Mesodermal cell (in vitro differentiated cells): ENCODE data around the gene EEF2K. TPM values are rescaled to one million over a fixed set of nuclear protein-coding genes. Genes with fewer than 3 reads are reported as not detected.
A peak's percentile ranks its signal among the peaks of the same experiment; 100 is the strongest.
"Not testable (repeated sequence)": the region's sequence is repeated elsewhere in the genome, so short reads cannot be mapped to it uniquely, and the experiment has no call there.

Experiments used
- H3K27ac ChIP-seq: 2 replicates; pipeline ENCODE4 v1.7.0; 2013; ENCODE audit warnings: mild to moderate bottlenecking, low read depth, low read length, moderate library complexity; ENCODE audit not compliant: severe bottlenecking
- H3K36me3 ChIP-seq: 2 replicates; pipeline ENCODE4 v1.7.1; 2013; ENCODE audit warnings: mild to moderate bottlenecking, low read length, moderate library complexity; ENCODE audit not compliant: control insufficient read depth, insufficient read depth
- H3K4me1 ChIP-seq: one replicate; pipeline ENCODE4 v1.7.1; 2013; ENCODE audit warnings: mild to moderate bottlenecking, low read length; ENCODE audit not compliant: insufficient read depth, control insufficient read depth, poor library complexity, severe bottlenecking
- H3K4me3 ChIP-seq: 2 replicates; pipeline ENCODE4 v1.7.0; 2013; ENCODE audit warnings: low read length, control low read depth, mild to moderate bottlenecking; ENCODE audit not compliant: insufficient read depth, poor library complexity, severe bottlenecking; ENCODE audit errors: extremely low read depth
- H3K9me3 ChIP-seq: 2 replicates; pipeline ENCODE4 v1.7.1; 2013; ENCODE audit warnings: mild to moderate bottlenecking, low read length, moderate library complexity; ENCODE audit not compliant: control insufficient read depth
- WGBS, 2 experiments: methylation state at CpG; one replicate each; pipeline ENCODE4 v1.1.5; 2013; ENCODE audit warnings: missing lambda C conversion rate in 2 of 2; ENCODE audit not compliant: insufficient coverage in 2 of 2; 5-methylcytosine and 5-hydroxymethylcytosine counted together
- polyA plus RNA-seq, 2 experiments: library from polyadenylated mRNA; stranded (reverse); fragments of 50-300 nt; gene quantifications; one replicate each; pipeline ENCODE4 v1.2.3, GENCODE V29; 2013

EEF2K gene
- polyA plus RNA-seq (2013, experiment 1 of 2) = 9.4 TPM
- 8.9 TPM for polyA plus RNA-seq (2013, experiment 2 of 2)

DNA sequence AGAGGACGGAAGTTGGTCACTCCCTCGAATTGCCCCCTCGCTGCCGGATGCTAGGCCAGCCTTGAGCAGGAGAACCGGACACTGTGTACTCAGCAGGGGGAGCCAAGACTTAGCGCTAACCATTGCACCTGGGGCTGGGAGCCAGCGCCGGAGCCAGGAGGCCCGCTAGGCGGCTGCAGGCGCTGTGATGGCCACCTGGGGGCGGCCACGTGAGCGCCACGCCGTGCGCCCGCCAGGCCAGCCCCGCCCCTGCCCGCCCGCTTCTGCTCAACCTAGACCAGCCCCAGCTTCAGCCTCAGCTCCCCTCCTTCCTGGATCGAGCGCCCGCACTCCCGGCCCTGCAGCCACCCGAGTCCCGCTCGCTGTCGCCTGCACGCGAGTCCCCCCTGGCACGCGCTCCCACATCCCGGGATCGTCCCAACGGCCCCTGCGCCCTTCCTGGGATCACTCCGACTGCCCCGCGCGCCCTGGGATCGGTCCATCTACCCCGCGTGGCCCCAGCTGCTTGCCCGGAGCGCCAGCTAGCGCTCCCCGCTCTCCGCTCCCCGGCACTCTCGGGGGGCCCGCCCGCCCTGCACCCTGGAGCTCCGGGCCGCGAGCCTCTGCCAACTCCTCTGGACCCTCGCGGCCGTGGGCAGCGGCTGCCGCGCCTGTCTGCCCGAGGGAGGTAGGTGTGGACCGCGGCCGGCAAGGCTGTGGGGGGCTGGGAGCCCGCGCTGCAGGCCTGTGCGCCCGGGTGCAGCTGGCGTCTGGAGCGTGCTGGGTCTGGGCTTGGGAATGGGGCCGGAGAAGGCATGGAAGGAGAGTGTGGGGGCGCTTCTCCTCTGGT, at the start of gene EEF2K:
TSS of gene EEF2K (plus strand) at position 266 of the 829 bp plus-strand sequence. CDS start 19,452 bp downstream, outside the sequence.
- H3K4me1 ChIP-seq = no peaks in the 10 kb centered on the region
- peaks cover 7% of the 10 kb centered on the region for H3K36me3 ChIP-seq
- peak within 1 kb of the TSS; percentile 84 for H3K4me3 ChIP-seq
- peak within 1 kb of the TSS; percentile 44 for H3K27ac ChIP-seq
- 0 to 1% methylated on average over 50 to 60 of the region's 74 CpGs for WGBS, 2 experiments
- H3K9me3 ChIP-seq = peaks cover 6% of the 10 kb centered on the region

DNA sequence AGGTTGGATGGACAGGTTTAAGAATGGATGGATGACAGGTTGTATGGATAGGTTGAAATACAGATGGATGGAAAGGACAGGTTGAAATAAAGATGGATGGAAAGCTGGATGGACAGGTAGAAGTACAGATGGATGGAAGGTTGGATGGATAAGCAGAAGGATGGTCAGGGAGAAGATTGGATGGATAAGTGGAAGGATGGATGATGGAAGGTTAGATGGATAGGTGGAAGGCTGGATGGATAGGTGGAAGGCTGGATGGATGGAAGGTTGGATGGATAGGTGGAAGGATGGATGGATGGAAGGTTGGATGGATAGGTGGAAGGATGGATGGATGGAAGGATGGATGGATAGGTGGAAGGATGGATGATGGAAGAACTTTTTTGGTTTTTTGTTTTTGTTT, 44.7 kb upstream of the EEF2K start:
- Histone ChIP-seq H3K36me3 (no peaks in the 10 kb centered on the region), H3K9me3 (no peaks in the 10 kb centered on the region), H3K4me1 (no peaks in the 10 kb centered on the region), H3K27ac (no peak overlapping the region), H3K4me3 (no peak overlapping the region)

DNA sequence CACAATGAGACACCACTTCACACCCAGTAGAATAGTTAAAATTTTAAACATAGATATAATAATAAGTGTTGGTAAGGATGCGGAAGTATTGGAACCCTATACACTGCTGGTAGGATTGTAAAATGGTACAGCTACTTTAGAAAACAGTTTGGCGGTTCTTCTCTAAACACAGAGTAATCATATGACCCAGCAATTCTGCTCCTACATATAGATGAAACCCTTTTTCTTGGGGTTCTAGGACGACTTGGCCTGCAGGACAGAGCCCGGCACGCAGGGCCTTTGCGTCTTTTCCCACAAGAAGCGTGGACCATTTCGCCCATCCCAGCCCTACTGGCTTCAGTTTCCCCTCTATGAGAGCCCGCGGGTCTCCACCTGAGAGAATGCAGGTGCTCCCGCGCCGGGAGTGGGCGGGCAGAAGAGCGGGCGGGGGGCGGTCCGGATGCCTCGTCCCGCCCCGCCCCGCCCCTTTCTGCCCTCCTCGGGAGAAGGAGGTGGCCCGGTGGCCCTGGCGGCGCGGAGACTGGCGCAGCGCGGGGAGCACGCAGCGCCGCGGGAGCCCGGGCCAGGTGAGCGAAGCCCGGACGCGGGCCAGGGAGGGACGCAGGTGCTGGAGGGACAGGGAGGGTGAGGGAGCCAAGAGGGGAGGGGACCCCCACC, 44.0 kb upstream of the EEF2K start, which contains the start of gene SDR42E2:
TSS of gene SDR42E2 (plus strand) at position 508 of the 657 bp plus-strand sequence. CDS start 3,077 bp downstream, outside the sequence.
- no peak within 1 kb of the TSS for H3K27ac ChIP-seq
- H3K36me3 ChIP-seq = no peaks in the 10 kb centered on the region
- H3K9me3 ChIP-seq = no peaks in the 10 kb centered on the region
- no peaks in the 10 kb centered on the region for H3K4me1 ChIP-seq
- WGBS, 2 experiments = 1 to 8% methylated on average over 23 to 25 of the region's 40 CpGs
- no peak within 1 kb of the TSS for H3K4me3 ChIP-seq

DNA sequence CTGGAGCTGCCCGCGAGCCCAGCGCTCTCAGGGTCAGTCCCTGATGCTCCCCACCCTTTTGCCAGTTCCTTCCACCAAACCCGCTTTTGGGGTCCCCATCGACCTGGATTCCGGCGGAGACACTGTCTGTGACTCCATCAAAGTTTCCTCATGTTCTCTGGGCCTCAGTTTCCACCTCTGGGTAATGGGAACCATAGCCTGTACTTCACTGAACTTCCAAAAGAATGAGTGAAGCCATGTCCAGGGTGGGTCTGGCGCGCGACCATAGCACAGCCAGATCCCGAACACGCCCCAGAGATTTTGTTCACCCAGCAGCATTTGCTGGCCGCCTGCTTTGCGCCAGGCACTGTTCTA, 43.4 kb upstream of the EEF2K start:
- H3K36me3 ChIP-seq = no peaks in the 10 kb centered on the region
- H3K27ac ChIP-seq = no peak overlapping the region
- no peaks in the 10 kb centered on the region for H3K9me3 ChIP-seq
- no peak overlapping the region for H3K4me3 ChIP-seq
- 46% methylated on average over 13 of the region's 14 CpGs for whole genome bisulfite sequencing, 2 experiments
- H3K4me1 ChIP-seq = no peaks in the 10 kb centered on the region

DNA sequence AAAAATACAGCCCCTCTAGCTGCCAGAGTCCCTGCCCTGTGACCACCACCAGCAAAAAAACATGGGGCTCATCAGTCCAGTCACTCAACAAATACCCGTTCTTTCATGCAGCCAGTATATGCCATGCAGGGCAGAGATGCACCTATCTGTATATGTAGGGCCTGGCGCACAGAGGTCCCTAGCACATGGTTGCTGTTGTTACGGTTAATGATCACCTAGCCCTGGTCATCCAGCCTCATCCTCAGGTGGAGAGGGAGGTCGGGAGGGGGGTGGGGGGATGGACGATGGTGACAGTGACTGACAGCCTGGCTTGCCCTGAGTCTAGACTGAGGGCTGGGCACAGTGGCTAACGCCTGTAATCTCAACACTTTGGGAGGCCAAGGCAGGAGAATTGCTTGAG, 42.3 kb upstream of the EEF2K start:
- no peaks in the 10 kb centered on the region for H3K36me3 ChIP-seq
- no peaks in the 10 kb centered on the region for H3K9me3 ChIP-seq
- 87 to 88% methylated on average over 4 to 5 of the region's 6 CpGs for WGBS, 2 experiments
- H3K4me1 ChIP-seq = no peaks in the 10 kb centered on the region
- no peak overlapping the region for H3K27ac ChIP-seq
- H3K4me3 ChIP-seq = no peak overlapping the region

DNA sequence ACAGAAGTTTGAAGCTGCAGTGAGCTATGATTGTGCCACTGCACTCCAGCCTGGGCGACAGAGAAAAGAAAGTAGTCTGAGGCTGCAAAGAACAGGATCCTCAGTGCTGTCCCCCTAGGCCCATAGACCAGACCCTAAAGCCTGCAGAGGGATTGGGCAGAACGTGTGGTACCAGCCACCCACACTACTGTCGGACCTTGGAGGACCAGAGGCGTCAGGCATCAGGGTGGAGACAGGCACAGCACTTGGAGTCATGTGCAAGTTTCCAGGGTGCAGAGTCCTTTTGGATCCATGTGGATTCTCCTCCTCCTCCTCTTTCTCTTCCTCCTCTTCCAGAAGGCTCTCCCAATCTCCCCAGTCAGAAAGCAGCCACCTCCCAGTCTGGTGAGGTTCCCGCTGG, 41.6 kb upstream of the EEF2K start:
- 82 to 84% methylated on average over 4 to 5 of the region's 5 CpGs for WGBS, 2 experiments
- H3K27ac ChIP-seq = no peak overlapping the region
- no peaks in the 10 kb centered on the region for H3K4me1 ChIP-seq

DNA sequence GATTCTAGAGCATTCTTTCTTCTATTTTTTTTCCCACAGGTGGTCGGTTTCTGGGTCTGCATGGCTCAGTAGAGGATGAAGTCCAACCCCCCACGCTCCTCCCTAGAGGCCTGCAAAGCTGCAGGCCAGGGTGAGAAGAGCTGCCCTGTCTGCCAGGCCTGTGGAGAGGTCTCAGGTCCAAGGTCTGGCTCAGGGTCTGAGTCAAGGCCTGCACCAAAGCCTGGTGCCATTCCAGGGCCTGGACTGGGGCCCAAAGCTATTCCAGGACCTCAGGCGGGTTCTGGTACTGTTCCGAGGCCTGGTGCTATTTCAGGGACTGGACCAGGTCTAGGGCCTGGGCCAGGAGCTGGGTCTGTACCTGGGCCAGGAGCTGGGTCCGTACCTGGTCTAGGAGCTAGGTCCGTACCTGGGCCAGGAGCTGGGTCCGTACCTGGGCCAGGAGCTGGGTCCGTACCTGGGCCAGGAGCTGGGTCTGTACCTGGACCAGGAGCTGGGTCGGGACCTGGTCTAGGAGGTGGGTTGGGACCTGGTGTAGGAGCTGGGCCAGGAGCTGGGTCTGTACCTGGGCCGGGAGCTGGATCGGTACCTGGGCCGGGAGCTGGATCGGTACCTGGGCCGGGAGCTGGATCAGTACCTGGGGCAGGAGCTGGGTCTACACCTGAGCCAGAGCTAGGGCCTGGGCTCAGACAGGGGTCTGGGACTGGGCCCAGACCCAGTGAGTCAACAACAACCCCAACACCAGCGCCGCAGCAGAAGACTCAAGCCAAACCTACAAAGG, 40.4 kb upstream of the EEF2K start:
- H3K27ac ChIP-seq = no peak overlapping the region
- no peaks in the 10 kb centered on the region for H3K4me1 ChIP-seq
- H3K36me3 ChIP-seq = no peaks in the 10 kb centered on the region
- H3K9me3 ChIP-seq = no peaks in the 10 kb centered on the region
- H3K4me3 ChIP-seq = no peak overlapping the region
- 86 to 90% methylated on average over 12 to 13 of the region's 16 CpGs for WGBS, 2 experiments

More for the DNA sequence above, 41.6 kb upstream of the EEF2K start:
- H3K36me3 ChIP-seq = no peaks in the 10 kb centered on the region
- H3K9me3 ChIP-seq = no peaks in the 10 kb centered on the region
- no peak overlapping the region for H3K4me3 ChIP-seq

DNA sequence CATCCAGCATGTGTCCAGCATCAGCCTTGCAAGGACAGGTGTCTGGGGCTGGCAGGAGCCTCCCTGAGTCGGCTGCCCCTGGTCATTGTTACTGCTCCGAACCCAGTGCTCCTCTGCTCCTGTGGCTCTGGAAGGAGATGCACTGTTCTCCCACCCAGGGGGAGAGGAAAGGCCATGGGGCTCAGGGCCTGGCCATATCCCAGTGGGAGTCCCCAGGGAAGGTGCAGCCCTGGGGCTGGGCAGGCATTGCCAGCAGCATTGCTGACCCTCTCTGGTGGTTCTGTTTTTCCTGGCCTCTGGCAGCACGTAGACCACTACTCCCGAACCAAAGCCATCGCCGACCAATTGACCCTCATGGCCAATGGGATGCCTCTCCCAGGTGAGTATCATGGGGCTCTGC, 34.1 kb upstream of the EEF2K start:
- H3K36me3 ChIP-seq = no peaks in the 10 kb centered on the region
- no peak overlapping the region for H3K27ac ChIP-seq
- WGBS, 2 experiments = 90 to 91% methylated on average over 6 of the region's 6 CpGs
- H3K4me1 ChIP-seq = no peaks in the 10 kb centered on the region
- H3K9me3 ChIP-seq = no peaks in the 10 kb centered on the region
- no peak overlapping the region for H3K4me3 ChIP-seq

DNA sequence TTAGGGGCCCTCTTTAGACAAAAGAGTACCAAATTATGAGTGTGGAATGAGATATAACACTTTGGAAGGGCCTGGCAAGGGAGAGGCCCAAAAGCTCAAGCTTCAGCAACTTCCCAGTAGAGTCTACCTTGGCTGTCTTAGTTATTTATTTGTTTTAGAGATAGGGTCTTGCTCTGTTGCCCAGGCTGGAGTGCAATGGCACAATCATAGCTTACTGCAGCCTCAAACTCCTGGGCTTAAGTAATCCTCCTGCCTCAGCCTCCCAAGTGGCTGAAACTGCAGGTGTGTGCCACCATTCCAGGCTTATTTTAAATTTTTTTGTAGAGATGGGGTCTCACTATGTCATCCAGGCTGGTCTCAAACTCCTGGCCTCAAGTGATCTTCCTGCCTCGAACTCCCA, 33.4 kb upstream of the EEF2K start:
- not testable (repeated sequence) for H3K9me3 ChIP-seq, H3K27ac ChIP-seq, H3K36me3 ChIP-seq, H3K4me3 ChIP-seq, H3K4me1 ChIP-seq
- 86 to 100% methylated on average over 1 of the region's 1 CpG for WGBS, 2 experiments

DNA sequence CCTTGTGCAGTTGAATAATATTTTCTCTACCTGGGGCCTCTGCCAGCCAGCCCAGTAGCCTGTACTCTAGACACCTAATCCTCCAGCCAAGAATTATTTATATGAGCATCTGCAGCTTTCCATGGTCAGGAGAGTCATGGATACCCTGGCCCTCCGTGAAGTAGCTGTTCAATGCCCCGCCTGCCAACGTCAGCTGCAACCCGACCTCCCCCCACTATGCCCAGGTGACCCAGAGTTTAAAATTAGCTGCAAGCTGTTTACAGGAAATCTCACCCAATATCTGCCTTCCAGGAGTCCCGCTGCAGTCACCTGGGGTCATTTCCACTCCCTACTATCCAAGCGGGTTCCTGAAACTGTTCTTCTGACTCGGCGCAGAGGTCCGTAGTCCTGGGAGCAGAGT, 31.4 kb upstream of the EEF2K start:
- Histone ChIP-seq H3K4me3 (no peak overlapping the region), H3K36me3 (no peaks in the 10 kb centered on the region), H3K9me3 (no peaks in the 10 kb centered on the region), H3K27ac (no peak overlapping the region), H3K4me1 (no peaks in the 10 kb centered on the region)
- WGBS, 2 experiments = 86 to 91% methylated on average over 8 to 9 of the region's 9 CpGs
